Glutamatergic neuron (in vitro differentiated cells): ENCODE measurements around the gene ENPP3. TPM values are rescaled to one million over a fixed set of nuclear protein-coding genes. Genes with fewer than 3 reads are reported as not detected.

ENCODE experiments used
- DNase-seq: peaks from one replicate; pipeline ENCODE4 v3.0.0; 2022
- H3K27ac Mint-ChIP-seq: one replicate; pipeline ENCODE4 v1.8.0; 2020; ENCODE audit warnings: mild to moderate bottlenecking, mixed read lengths, inconsistent platforms; ENCODE audit not compliant: unreplicated experiment
- H3K27me3 Mint-ChIP-seq: one replicate; pipeline ENCODE4 v1.8.0; 2020; ENCODE audit warnings: mild to moderate bottlenecking, moderate library complexity, mixed read lengths, inconsistent platforms; ENCODE audit not compliant: unreplicated experiment
- H3K36me3 Mint-ChIP-seq: one replicate; pipeline ENCODE4 v1.8.0; 2020; ENCODE audit warnings: mild to moderate bottlenecking, mixed read lengths, inconsistent platforms; ENCODE audit not compliant: unreplicated experiment
- H3K4me1 Mint-ChIP-seq: one replicate; pipeline ENCODE4 v1.8.0; 2020; ENCODE audit warnings: mild to moderate bottlenecking, low read depth, mixed read lengths, inconsistent platforms; ENCODE audit not compliant: unreplicated experiment
- H3K4me3 Mint-ChIP-seq: one replicate; pipeline ENCODE4 v1.8.0; 2020; ENCODE audit warnings: mild to moderate bottlenecking, mixed read lengths, inconsistent platforms; ENCODE audit not compliant: unreplicated experiment
- H3K9me3 Mint-ChIP-seq: one replicate; pipeline ENCODE4 v1.8.0; 2020; ENCODE audit warnings: mild to moderate bottlenecking, moderate library complexity, mixed read lengths, inconsistent platforms; ENCODE audit not compliant: unreplicated experiment
- total RNA-seq: library from RNA; stranded (reverse); fragmentation: NEBNext Ultra II Directional; extraction: Animal tissue kit (Norgen Biotek cat#: 25700); gene quantifications from one replicate; pipeline ENCODE4 v1.2.1, GENCODE V29; 2021; ENCODE audit not compliant: unreplicated experiment
- TF ChIP-seq, protein P1 (sequence below): fragments of 200-600 bp; sonication (generic); IDR thresholded peaks from one replicate; pipeline ENCODE4 v1.5.0; 2021; ENCODE audit not compliant: partially characterized antibody, unreplicated experiment

ENPP3 gene
- total RNA-seq, 1 donor from 2014 or later: not detected

DNA sequence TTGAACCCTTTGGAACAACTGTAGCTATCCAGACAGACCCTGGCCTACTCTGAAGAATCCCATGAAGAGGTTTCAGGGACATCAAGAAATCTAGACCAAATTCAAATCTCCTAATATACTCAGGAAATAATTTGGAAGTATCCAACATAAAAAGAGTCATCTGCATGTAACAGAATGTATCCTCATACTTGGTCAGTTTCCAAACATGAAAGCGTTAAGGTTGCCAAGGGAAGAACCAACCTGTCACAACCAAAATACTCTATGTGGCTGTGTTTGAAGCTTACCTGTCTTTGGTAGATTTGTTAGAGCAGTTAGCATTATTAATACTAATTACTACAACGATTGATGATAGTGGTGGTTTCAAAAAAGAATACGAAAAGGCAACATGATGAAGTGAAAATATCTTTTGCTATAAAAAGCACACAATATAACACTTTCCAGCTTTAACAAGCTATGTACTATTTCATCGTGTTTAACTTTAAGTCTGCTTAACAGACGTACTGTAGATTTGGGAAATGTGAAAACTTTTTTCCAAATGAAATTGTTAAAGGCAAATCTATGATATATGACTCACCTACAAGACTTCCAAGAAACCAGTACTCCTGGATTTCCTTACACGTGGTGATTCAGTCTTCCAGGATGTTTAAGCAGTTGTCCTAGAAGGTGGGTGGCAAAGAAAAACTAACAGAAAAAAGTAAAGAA is 124.1 kb downstream of the ENPP3 start:
- no peaks in the 10 kb centered on the region for H3K27me3 Mint-ChIP-seq
- TF ChIP-seq, protein P1, sequence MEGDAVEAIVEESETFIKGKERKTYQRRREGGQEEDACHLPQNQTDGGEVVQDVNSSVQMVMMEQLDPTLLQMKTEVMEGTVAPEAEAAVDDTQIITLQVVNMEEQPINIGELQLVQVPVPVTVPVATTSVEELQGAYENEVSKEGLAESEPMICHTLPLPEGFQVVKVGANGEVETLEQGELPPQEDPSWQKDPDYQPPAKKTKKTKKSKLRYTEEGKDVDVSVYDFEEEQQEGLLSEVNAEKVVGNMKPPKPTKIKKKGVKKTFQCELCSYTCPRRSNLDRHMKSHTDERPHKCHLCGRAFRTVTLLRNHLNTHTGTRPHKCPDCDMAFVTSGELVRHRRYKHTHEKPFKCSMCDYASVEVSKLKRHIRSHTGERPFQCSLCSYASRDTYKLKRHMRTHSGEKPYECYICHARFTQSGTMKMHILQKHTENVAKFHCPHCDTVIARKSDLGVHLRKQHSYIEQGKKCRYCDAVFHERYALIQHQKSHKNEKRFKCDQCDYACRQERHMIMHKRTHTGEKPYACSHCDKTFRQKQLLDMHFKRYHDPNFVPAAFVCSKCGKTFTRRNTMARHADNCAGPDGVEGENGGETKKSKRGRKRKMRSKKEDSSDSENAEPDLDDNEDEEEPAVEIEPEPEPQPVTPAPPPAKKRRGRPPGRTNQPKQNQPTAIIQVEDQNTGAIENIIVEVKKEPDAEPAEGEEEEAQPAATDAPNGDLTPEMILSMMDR: no peak
- no peak overlapping the region for H3K4me3 Mint-ChIP-seq
- H3K36me3 Mint-ChIP-seq: no peaks in the 10 kb centered on the region
- H3K4me1 Mint-ChIP-seq: no peaks in the 10 kb centered on the region
- DNase-seq: no peak
- no peak overlapping the region for H3K27ac Mint-ChIP-seq
- no peaks in the 10 kb centered on the region for H3K9me3 Mint-ChIP-seq

- no peak for DNase-seq
- no peaks in the 10 kb centered on the region for H3K4me1 Mint-ChIP-seq
- no peak overlapping the region for H3K4me3 Mint-ChIP-seq
- no peaks in the 10 kb centered on the region for H3K9me3 Mint-ChIP-seq
- no peaks in the 10 kb centered on the region for H3K36me3 Mint-ChIP-seq
- no peak overlapping the region for H3K27ac Mint-ChIP-seq
- TF ChIP-seq, protein P1: no peak
- no peaks in the 10 kb centered on the region for H3K27me3 Mint-ChIP-seq
Measured at GRCh38 chr6:131761762-131762067, 124.6 kb downstream of the ENPP3 start.

GRCh38 chr6:131762984-131763383 is 125.9 kb downstream of the ENPP3 start:
- H3K27ac Mint-ChIP-seq: no peak overlapping the region
- no peaks in the 10 kb centered on the region for H3K27me3 Mint-ChIP-seq
- no peaks in the 10 kb centered on the region for H3K4me1 Mint-ChIP-seq
- no peak overlapping the region for H3K4me3 Mint-ChIP-seq
- TF ChIP-seq, protein P1: no peak
- no peaks in the 10 kb centered on the region for H3K9me3 Mint-ChIP-seq
- no peaks in the 10 kb centered on the region for H3K36me3 Mint-ChIP-seq
- DNase-seq: no peak

GRCh38 chr6:131763749-131764148 is 126.6 kb downstream of the ENPP3 start:
- TF ChIP-seq, protein P1: no peak
- H3K9me3 Mint-ChIP-seq: no peaks in the 10 kb centered on the region
- H3K4me1 Mint-ChIP-seq: no peaks in the 10 kb centered on the region
- H3K27ac Mint-ChIP-seq: no peak overlapping the region
- no peaks in the 10 kb centered on the region for H3K36me3 Mint-ChIP-seq
- no peak overlapping the region for H3K4me3 Mint-ChIP-seq
- H3K27me3 Mint-ChIP-seq: no peaks in the 10 kb centered on the region
- DNase-seq: no peak

GRCh38 chr6:131764350-131764749 is 127.2 kb downstream of the ENPP3 start:
- H3K27ac Mint-ChIP-seq: no peak overlapping the region
- TF ChIP-seq, protein P1: no peak
- no peaks in the 10 kb centered on the region for H3K9me3 Mint-ChIP-seq
- DNase-seq: no peak
- no peak overlapping the region for H3K4me3 Mint-ChIP-seq
- H3K4me1 Mint-ChIP-seq: no peaks in the 10 kb centered on the region
- H3K36me3 Mint-ChIP-seq: no peaks in the 10 kb centered on the region
- H3K27me3 Mint-ChIP-seq: no peaks in the 10 kb centered on the region
